SJSA1 (cell line): ENCODE results near the gene SLC12A8. TPM values are rescaled to one million over a fixed set of nuclear protein-coding genes. Genes with fewer than 3 reads are reported as not detected.

ENCODE experiments used
- DNase-seq, 2 experiments: peaks; one replicate each; pipeline ENCODE4 v3.0.0-alpha.2; 2015 to 2020; ENCODE audit warnings: low spot score in 2 of 2, low read depth in 1 of 2
- H3K27ac ChIP-seq: fragments of 250-450 bp; sonication (Bioruptor Pico); 2 replicates; pipeline ENCODE4 v1.5.1; 2020; ENCODE audit warnings: mild to moderate bottlenecking, moderate library complexity
- H3K27me3 ChIP-seq: fragments of 250-450 bp; sonication (Bioruptor Pico); replicated peaks from 2 replicates; pipeline ENCODE4 v1.5.1; 2020; ENCODE audit warnings: mild to moderate bottlenecking, moderate library complexity
- H3K36me3 ChIP-seq: fragments of 250-450 bp; sonication (Bioruptor Pico); 2 replicates; pipeline ENCODE4 v1.5.1; 2020; ENCODE audit warnings: mild to moderate bottlenecking
- H3K4me1 ChIP-seq: fragments of 250-450 bp; sonication (Bioruptor Pico); replicated peaks from 2 replicates; pipeline ENCODE4 v1.6.1; 2021; ENCODE audit warnings: mild to moderate bottlenecking
- H3K4me3 ChIP-seq: fragments of 250-450 bp; sonication (Bioruptor Pico); 2 replicates; pipeline ENCODE4 v1.5.1; 2020; ENCODE audit warnings: mild to moderate bottlenecking
- H3K9me3 ChIP-seq: fragments of 250-450 bp; sonication (Bioruptor Pico); replicated peaks from 2 replicates; pipeline ENCODE4 v1.5.1; 2020; ENCODE audit warnings: mild to moderate bottlenecking
- total RNA-seq: library from RNA; depleted of rRNA; stranded (reverse); fragments of >200 nt; shearing (Covaris generic); gene quantifications from 2 replicates; pipeline ENCODE4 v1.2.3, GENCODE V29; 2014

The SLC12A8 gene
- total RNA-seq, 1 experiment from 2014 or later: 6.3 TPM

DNA sequence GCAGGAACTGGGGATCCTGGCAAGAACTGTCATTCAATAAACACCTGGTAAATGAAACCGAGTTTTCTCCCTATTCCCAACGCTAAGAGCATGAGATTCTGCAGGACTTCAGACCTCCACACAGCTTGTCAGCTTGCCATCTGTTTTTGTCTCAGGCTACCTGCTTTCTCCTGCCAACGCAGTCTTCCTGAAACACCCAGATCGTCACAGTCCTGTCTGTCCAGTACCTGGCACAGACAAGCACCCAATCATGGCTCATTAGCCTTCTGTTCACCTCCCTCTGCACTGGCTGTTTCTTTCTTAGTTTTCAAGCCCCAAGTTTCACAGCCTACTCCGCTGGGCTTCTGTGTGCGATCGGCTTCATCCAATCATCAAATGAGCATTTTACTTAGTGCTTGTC, 5.0 kb downstream of the SLC12A8 start:
- no peak for DNase-seq
- H3K9me3 ChIP-seq: no peaks in the 10 kb centered on the region
- no peaks in the 10 kb centered on the region for H3K4me1 ChIP-seq
- no peaks in the 10 kb centered on the region for H3K27me3 ChIP-seq
- no peak overlapping the region for H3K4me3 ChIP-seq
- no peaks in the 10 kb centered on the region for H3K36me3 ChIP-seq
- H3K27ac ChIP-seq: no peak overlapping the region

DNA sequence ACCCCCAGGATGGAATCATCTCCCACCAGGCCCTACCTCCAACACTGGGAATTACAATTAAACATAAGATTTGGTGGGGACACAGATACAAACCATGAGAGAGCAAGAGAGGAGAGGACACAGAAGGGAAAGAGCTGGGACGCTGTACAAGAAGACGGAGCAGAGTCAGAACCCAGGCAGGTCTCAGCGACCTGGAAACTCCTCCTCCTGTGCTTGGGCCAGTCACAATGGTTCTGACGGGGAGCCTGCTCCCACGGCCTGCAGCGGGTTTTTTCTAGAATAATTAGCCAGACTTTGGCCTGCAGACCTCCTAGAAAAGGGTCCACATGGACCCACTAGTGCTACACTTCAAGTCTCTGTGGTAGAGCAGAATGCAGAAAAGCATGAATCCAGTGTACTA, 5.6 kb downstream of the SLC12A8 start:
- H3K27me3 ChIP-seq: no peaks in the 10 kb centered on the region
- no peaks in the 10 kb centered on the region for H3K36me3 ChIP-seq
- no peaks in the 10 kb centered on the region for H3K4me1 ChIP-seq
- no peaks in the 10 kb centered on the region for H3K9me3 ChIP-seq
- no peak for DNase-seq
- H3K4me3 ChIP-seq: no peak overlapping the region
- no peak overlapping the region for H3K27ac ChIP-seq

DNA sequence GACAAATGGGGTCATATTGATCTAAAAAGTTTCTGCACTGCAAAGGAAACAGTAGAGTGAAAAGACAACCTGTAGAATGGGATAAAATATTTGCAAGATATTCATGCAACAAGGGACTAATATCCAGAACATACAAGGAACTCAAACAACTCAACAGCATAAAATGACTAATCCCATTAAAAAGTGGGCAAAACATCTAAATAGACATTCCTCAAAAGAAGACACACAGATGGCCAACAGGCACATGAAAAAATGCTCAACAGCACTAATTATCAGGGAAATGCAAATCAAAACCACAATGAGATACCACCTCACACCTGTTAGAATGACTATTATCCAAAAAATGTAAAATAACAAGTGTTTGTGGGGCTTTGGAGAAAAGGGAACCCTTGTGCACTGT, 8.8 kb downstream of the SLC12A8 start:
- Histone ChIP-seq H3K27me3 (no peaks in the 10 kb centered on the region), H3K27ac (no peak overlapping the region), H3K36me3 (no peaks in the 10 kb centered on the region), H3K4me3 (no peak overlapping the region), H3K9me3 (no peaks in the 10 kb centered on the region), H3K4me1 (no peaks in the 10 kb centered on the region)
- no peak for DNase-seq

DNA sequence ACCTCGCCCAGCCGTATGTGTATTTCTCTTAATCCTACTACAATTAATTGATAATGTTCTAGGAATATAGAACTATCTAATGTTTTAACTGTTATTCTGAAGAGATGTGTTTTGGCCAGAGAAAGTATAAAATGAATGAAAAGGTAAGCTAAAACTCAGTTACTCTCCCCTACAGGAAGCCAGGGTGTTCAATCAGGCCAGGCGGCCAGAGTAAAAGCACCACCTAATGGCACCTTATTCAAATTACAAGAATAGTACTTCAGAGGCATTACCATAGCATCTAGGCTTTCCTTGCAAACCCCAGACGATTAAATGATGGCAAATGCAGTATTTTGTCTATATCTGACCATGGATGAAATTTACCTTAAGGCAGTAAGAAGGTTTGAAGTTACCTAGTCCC, 10.4 kb downstream of the SLC12A8 start:
- Histone ChIP-seq H3K9me3 (no peaks in the 10 kb centered on the region), H3K36me3 (no peaks in the 10 kb centered on the region), H3K27me3 (no peaks in the 10 kb centered on the region), H3K27ac (no peak overlapping the region), H3K4me3 (no peak overlapping the region), H3K4me1 (no peaks in the 10 kb centered on the region)
- no peak for DNase-seq

DNA sequence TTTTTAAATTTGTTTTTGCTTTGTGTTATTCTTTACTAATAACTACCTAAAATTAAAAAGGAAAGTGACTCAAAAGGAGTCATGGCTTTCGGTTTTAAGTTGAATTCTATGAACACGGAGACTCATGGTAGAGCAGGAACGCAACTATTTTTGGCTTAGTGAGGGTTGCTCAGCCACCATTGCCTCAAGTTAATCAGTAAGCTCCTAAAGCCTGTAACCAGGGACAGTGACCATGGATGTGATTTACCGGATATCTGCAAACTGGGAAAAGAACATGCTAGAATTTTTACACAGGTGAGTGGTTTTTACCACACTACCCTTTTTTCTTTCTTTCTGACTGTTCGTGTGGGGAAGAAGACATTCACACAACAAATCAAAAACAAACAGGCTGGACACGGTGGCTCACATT, 11.8 kb downstream of the SLC12A8 start:
- no peak for DNase-seq
- Histone ChIP-seq H3K4me1 (peaks cover 1% of the 10 kb centered on the region), H3K27me3 (no peaks in the 10 kb centered on the region), H3K36me3 (no peaks in the 10 kb centered on the region), H3K9me3 (no peaks in the 10 kb centered on the region), H3K27ac (no peak overlapping the region), H3K4me3 (no peak overlapping the region)

DNA sequence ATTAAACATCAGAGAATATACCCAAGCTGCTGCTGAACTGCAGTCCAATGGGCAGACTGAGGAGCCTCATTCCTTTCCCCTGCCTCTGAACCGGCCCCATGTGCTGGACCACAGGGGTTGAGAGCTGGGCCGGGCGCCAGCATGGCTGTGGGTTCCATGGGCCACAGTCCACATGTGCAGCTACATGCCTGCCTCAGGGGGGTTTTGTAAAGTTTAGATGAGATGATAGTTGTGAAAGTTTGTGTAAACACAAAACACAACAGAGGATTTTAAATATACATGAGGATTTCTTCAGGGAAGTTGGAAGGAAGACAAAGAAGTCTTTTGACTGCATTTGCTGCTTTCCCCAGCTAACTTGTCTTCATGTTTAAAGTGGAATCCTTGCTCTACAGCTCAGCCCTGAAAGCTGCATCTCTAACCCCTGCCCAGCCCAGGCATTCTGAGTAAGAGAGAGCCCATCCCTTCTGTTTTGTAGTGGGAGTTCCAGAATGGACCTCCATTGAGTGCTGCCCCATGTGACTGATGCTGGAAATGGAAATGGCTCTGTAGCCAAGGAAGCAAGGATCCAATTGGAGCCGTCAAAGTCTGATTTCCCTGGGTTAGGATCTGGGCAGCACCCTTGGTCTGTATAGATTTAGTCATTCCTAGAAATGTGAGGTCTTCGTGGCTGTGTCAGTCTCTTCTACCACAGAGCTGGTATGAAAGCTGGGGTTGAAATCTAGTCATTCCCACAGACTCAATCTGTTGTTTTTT, 17.5 kb downstream of the SLC12A8 start:
- Histone ChIP-seq H3K4me3 (no peak overlapping the region), H3K36me3 (no peaks in the 10 kb centered on the region), H3K9me3 (no peaks in the 10 kb centered on the region), H3K4me1 (peaks cover 19% of the 10 kb centered on the region), H3K27ac (peak overlapping the region; percentile 2; the same call in 1 of the 2 replicates), H3K27me3 (no peaks in the 10 kb centered on the region)
- peak; percentile 77 to 87 for DNase-seq

DNA sequence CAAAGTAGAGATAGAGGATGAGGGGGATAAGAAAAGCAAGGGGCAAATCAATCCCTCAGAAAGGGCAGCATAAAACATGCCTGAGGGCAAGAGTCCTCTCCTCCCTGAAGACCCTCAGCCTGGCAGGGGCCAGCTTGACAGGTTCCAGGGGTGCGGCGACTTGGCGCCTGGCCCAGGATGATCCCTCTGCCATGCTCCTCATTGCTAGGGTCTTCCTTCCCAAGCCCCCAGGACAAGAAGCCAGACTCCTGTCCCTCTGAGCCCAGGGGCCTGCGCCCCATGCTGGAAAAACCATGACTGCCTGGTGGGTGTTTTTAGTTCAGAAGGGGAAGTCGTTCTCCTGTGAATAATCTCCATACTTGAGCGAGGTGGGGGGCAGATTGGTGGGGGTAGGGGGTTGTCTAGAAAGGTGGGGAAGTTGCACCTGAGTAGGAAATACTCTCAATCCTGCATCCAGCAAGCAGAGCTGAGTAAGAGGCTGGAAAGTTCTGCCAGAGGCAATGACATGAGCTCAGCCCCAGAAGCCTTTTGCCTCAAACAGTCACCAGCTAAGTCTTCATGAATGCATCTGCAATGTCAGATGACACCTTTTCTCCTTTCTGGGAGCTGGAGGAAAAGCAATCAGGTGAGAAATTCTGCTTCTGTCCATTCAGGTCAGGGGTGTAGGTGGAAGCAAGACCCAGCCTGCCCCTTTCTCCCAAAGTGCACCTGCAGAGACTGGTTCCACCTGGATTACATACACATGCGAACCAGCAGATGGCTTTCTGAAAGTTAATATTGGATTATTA, 18.3 kb downstream of the SLC12A8 start:
- peaks cover 19% of the 10 kb centered on the region for H3K4me1 ChIP-seq
- no peak overlapping the region for H3K4me3 ChIP-seq
- H3K27me3 ChIP-seq: no peaks in the 10 kb centered on the region
- H3K36me3 ChIP-seq: no peaks in the 10 kb centered on the region
- H3K9me3 ChIP-seq: no peaks in the 10 kb centered on the region
- H3K27ac ChIP-seq: no peak overlapping the region
- DNase-seq: no peak

DNA sequence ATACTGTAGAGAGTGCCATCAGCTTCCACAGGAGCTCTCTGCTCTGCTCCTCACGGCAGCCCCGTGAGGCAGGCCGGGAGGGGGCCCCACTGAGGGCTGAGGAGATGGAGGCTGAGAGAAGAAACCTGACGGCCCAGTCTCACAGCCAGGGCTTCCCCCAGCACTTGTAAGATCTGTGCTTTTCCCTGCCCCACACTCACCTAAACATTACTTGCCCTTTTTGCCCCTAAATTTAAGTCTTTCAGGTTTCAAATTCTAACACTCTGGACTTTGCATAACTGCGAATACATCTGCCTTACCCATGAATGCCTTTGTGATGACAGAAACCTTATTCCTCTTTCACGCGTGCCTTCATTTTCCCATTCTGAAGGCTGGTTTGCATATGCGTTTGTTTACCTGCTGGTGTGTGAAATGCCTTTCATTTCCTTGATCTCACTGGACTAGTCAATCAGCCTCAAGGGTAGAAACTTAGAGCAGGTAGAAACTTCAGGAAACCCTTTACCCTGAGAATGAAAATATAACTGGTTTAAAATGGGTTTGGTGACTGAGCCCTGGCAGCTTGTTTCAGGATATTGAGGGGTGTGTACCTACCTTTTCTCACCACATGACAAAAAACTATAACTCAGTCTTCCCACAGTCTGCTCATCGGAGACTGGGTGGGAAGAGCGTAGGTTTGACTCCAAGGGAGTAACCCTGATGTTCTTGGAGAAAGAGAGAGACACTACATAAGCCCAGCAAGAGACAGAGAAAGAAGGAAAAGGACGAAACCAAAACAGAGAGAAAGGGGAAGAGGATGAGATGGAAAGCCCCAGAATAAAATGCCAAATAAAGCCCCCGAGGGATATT, 20.1 kb downstream of the SLC12A8 start:
- Histone ChIP-seq H3K27me3 (no peaks in the 10 kb centered on the region), H3K4me3 (no peak overlapping the region), H3K9me3 (no peaks in the 10 kb centered on the region), H3K36me3 (no peaks in the 10 kb centered on the region), H3K4me1 (peaks cover 19% of the 10 kb centered on the region), H3K27ac (no peak overlapping the region)
- no peak for DNase-seq

DNA sequence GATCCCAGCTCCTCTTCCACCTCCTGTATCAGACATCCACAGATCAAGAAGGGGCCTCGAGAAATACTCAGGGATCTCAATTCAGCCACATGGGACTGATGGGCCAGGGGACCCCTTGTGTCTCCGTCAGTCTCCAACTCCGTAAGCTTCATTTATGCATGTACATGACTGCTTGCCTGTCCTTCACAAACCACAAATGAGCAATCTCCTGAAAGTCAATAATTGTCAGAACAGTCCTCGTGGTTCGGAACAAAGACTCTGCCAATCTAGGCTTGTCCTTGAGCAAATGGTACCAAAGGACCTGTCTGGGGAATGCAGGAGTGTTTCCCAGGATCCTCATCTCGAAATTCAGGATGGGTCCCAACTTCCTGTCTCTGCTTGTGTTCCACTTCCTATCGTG, 20.8 kb downstream of the SLC12A8 start:
- DNase-seq: no peak
- Histone ChIP-seq H3K4me1 (peaks cover 19% of the 10 kb centered on the region), H3K4me3 (no peak overlapping the region), H3K36me3 (no peaks in the 10 kb centered on the region), H3K27me3 (no peaks in the 10 kb centered on the region), H3K9me3 (no peaks in the 10 kb centered on the region), H3K27ac (no peak overlapping the region)

DNA sequence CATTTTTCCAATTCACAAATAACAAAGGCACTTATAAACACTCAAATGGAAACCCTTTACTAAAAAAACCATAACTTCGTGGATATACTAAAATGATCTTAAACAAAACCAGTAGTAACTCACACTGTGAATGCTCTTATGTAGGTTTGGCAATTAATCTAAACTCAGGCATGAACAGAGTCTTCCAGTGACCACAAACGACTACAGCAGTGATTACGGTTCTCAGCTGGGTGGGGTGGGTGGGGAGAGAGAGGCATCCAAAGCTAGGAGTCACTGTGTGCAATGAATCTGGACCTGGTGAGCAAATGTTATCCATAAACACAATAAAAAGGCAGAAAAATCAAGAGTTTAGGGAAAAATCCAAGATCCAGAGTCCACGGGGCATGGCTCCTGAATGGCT, 21.3 kb downstream of the SLC12A8 start:
- H3K27ac ChIP-seq: no peak overlapping the region
- H3K27me3 ChIP-seq: no peaks in the 10 kb centered on the region
- no peak for DNase-seq

DNA sequence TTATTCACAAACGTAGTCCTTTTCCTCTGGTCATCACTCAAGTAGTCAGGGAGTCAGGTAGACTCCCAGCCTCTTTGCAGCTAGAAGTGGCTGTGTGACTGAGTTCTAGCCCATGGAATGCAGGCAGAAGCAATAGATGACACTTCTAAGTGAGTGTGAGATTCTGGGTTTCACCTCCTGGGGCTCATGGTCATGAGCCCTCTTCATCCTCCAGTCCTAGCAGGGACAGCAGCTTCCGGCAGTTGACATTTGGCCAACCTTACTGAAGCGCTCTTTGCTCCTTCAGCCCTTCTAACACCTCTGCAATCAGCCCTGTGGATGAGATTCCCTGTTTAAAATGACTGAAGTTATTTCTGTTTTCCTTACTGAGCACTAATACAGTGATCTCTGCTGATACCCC, 21.8 kb downstream of the SLC12A8 start:
- Histone ChIP-seq H3K27me3 (no peaks in the 10 kb centered on the region), H3K9me3 (no peaks in the 10 kb centered on the region), H3K27ac (no peak overlapping the region), H3K4me1 (peaks cover 19% of the 10 kb centered on the region), H3K36me3 (no peaks in the 10 kb centered on the region), H3K4me3 (no peak overlapping the region)
- DNase-seq: no peak

More for the DNA sequence above, 21.3 kb downstream of the SLC12A8 start:
- H3K4me1 ChIP-seq: peaks cover 19% of the 10 kb centered on the region
- no peaks in the 10 kb centered on the region for H3K9me3 ChIP-seq
- no peaks in the 10 kb centered on the region for H3K36me3 ChIP-seq
- H3K4me3 ChIP-seq: no peak overlapping the region

DNA sequence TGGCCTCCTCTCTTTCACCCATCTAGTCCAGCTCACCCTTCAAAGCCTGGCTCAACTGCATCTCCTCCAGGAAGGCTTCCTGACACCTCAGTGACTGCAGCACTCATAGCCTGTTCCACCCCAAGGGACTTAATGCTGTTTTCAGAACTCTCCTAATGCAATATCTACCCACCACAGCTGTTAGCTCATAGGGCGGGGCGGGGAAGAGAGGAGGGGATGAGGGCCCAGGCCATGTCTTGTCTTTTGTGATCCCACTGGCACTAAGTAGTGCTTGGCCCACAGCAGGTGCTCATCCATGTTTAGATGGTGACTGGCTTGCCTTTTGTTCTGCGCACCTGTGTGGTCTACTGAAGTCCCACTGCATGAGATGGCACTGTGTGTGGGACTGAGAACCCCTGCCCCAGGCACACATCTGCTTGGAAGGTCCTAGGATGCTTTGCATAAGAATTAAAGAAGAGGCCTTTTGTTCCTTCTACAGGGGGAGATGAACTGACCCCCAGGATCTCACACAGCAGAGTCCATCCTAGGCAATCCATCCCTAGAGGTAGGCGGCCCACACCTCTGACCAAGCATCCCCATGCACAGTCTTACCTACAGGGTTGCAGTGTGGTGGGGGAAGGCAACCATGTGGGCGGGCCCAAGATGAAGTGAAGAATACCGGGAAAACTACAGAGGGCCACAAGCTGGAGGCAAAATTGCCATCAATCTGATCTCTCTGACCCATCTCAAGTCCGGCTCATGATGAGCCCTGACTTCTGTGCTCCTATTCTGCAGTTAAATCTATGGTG, 23.0 kb downstream of the SLC12A8 start:
- H3K27me3 ChIP-seq: no peaks in the 10 kb centered on the region
- peaks cover 7% of the 10 kb centered on the region for H3K4me1 ChIP-seq
- H3K27ac ChIP-seq: no peak overlapping the region
- H3K9me3 ChIP-seq: no peaks in the 10 kb centered on the region
- DNase-seq: no peak
- H3K4me3 ChIP-seq: no peak overlapping the region
- no peaks in the 10 kb centered on the region for H3K36me3 ChIP-seq

DNA sequence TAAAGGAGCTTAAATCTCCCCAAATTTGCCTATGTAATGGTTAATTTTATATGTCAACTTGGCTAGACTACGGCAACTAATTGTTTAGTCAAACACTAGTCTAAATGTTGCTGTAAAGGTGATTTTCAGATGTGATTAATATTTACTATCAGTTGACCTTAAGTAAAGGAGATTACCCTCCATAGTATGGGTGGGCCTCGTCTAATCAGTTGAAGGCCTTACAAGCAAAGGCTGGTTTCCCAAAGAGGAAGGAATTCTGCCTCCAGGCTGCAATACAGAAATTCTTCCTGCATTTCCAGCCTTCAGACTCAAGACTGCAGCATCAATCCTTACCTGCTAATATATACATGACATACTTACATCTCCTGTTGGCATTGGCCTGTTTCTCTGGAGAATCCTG, 23.6 kb downstream of the SLC12A8 start:
- no peak for DNase-seq
- Histone ChIP-seq H3K27ac (no peak overlapping the region), H3K4me3 (no peak overlapping the region), H3K36me3 (no peaks in the 10 kb centered on the region), H3K9me3 (no peaks in the 10 kb centered on the region), H3K27me3 (no peaks in the 10 kb centered on the region), H3K4me1 (peaks cover under 1% of the 10 kb centered on the region)
